ENCODE results near the gene NPHP4.
A peak's percentile ranks its signal among the peaks of the same experiment; 100 is the strongest.

Gene NPHP4

GRCh38 chr1:5949761-5950100, 42.5 kb downstream of the NPHP4 start:
- no peaks in the 10 kb centered on the region for H4K20me1 ChIP-seq (ENCODE audit: control insufficient read depth, insufficient read depth, low read depth, low read length)
- H3K4me3 ChIP-seq (ENCODE audit: low read length), result no peak overlapping the region
- no peaks in the 10 kb centered on the region for H3K9me3 ChIP-seq (ENCODE audit: control insufficient read depth, insufficient read depth, low read length)
- H3K27me3 ChIP-seq (ENCODE audit: control insufficient read depth, low read length), result no peaks in the 10 kb centered on the region
- no peaks in the 10 kb centered on the region for H3K9me2 ChIP-seq (replicated peaks; ENCODE audit: control insufficient read depth, low read length)
- H3K27ac ChIP-seq (ENCODE audit: low read depth, low read length), result no peak overlapping the region
- no peaks in the 10 kb centered on the region for H3F3A ChIP-seq (ENCODE audit: control insufficient read depth, insufficient read depth)
- H3K79me2 ChIP-seq (ENCODE audit: control insufficient read depth, low read length), result no peaks in the 10 kb centered on the region
- H3K4me2 ChIP-seq (ENCODE audit: low read length), result no peak overlapping the region
- no peaks in the 10 kb centered on the region for H3K36me3 ChIP-seq (ENCODE audit: control insufficient read depth, low read length)
- H3K4me1 ChIP-seq (ENCODE audit: control insufficient read depth, low read length), result peaks cover 5% of the 10 kb centered on the region
- TF ChIP-seq EZH2phosphoT487 (IDR thresholded peaks at IDR 0.05; ENCODE audit: borderline replicate concordance, low read length) (no peak), CTCF (IDR thresholded peaks at IDR 0.05; ENCODE audit: low read depth, low read length, poor library complexity, severe bottlenecking) (no peak)

- Histone ChIP-seq H3K9me2 (replicated peaks; ENCODE audit: control insufficient read depth, low read length) (no peaks in the 10 kb centered on the region), H3K4me1 (ENCODE audit: control insufficient read depth, low read length) (no peaks in the 10 kb centered on the region; the same call in 1 of the 2 replicates), H3K9me3 (ENCODE audit: control insufficient read depth, insufficient read depth, low read length) (no peaks in the 10 kb centered on the region), H4K20me1 (ENCODE audit: control insufficient read depth, insufficient read depth, low read depth, low read length) (no peaks in the 10 kb centered on the region), H3K4me3 (ENCODE audit: low read length) (no peak overlapping the region), H3K79me2 (ENCODE audit: control insufficient read depth, low read length) (no peaks in the 10 kb centered on the region), H3K4me2 (ENCODE audit: low read length) (no peak overlapping the region), H3F3A (ENCODE audit: control insufficient read depth, insufficient read depth) (no peaks in the 10 kb centered on the region), H3K27me3 (ENCODE audit: control insufficient read depth, low read length) (no peaks in the 10 kb centered on the region), H3K36me3 (ENCODE audit: control insufficient read depth, low read length) (no peaks in the 10 kb centered on the region), H3K27ac (ENCODE audit: low read depth, low read length) (no peak overlapping the region)
- TF ChIP-seq CTCF (IDR thresholded peaks at IDR 0.05; ENCODE audit: low read depth, low read length, poor library complexity, severe bottlenecking) (peak; percentile 49), EZH2phosphoT487 (IDR thresholded peaks at IDR 0.05; ENCODE audit: borderline replicate concordance, low read length) (no peak)
Observed at GRCh38 chr1:5949085-5949760, 43.0 kb downstream of the NPHP4 start.

GRCh38 chr1:5948681-5949005, 43.6 kb downstream of the NPHP4 start:
- Histone ChIP-seq H3K4me2 (ENCODE audit: low read length) (no peak overlapping the region), H4K20me1 (ENCODE audit: control insufficient read depth, insufficient read depth, low read depth, low read length) (no peaks in the 10 kb centered on the region), H3K4me3 (ENCODE audit: low read length) (no peak overlapping the region), H3K9me3 (ENCODE audit: control insufficient read depth, insufficient read depth, low read length) (no peaks in the 10 kb centered on the region), H3F3A (ENCODE audit: control insufficient read depth, insufficient read depth) (no peaks in the 10 kb centered on the region), H3K27ac (ENCODE audit: low read depth, low read length) (no peak overlapping the region), H3K9me2 (replicated peaks; ENCODE audit: control insufficient read depth, low read length) (no peaks in the 10 kb centered on the region), H3K4me1 (ENCODE audit: control insufficient read depth, low read length) (no peaks in the 10 kb centered on the region), H3K27me3 (ENCODE audit: control insufficient read depth, low read length) (no peaks in the 10 kb centered on the region), H3K36me3 (ENCODE audit: control insufficient read depth, low read length) (no peaks in the 10 kb centered on the region), H3K79me2 (ENCODE audit: control insufficient read depth, low read length) (no peaks in the 10 kb centered on the region)
- TF ChIP-seq EZH2phosphoT487 (IDR thresholded peaks at IDR 0.05; ENCODE audit: borderline replicate concordance, low read length) (no peak), CTCF (IDR thresholded peaks at IDR 0.05; ENCODE audit: low read depth, low read length, poor library complexity, severe bottlenecking) (no peak)
